ENCODE data around the gene EIF6.

EIF6 gene

GRCh38 chr20:35293303-35294292 is 9.0 kb upstream of the EIF6 start:
- no peak for DNase-seq (ENCODE audit: low read depth in 2 of 2)

- DNase-seq (ENCODE audit: low read depth in 2 of 2) = no peak
Measured at GRCh38 chr20:35292504-35293285, 8.1 kb upstream of the EIF6 start.

GRCh38 chr20:35291654-35292503 is 7.3 kb upstream of the EIF6 start, which contains the start of gene FAM83C:
Gene FAM83C (minus strand): TSS chr20:35292425. CDS start chr20:35292304, 121 bp downstream.
- DNase-seq (ENCODE audit: low read depth in 2 of 2) = no peak

DNA sequence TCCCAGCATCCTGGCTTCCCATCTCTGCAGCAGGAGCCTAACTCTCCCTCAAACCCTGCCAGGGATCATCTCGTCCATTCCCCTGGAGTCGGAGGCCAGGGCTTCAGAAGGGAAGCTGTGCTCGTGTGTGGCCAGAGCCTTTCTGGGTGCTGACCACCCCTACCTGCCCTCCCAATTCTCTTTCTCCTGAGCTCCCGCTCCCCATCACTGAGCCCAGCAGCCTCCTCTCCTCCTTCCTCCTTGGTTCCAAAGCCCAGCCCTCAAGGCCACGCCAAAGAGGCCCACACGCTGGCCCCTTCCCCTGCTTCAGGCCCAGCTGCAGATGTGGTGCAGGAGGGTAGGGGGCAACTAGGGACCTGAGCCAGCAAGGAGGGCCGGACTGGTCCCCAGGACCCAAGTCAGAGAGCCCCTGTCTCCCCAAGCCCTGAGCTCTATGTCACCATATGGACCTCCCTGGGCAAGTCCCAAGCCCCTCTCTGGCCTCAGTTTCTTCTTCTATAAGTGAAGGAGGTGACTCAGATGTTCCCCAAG is 6.4 kb upstream of the EIF6 start:
- DNase-seq (ENCODE audit: low read depth in 2 of 2) = no peak

- DNase-seq (ENCODE audit: low read depth in 2 of 2) = no peak
Measured at GRCh38 chr20:35290186-35290886, 5.8 kb upstream of the EIF6 start.

- no peak for DNase-seq (ENCODE audit: low read depth in 2 of 2)
Measured at GRCh38 chr20:35288325-35289060, 3.9 kb upstream of the EIF6 start.

DNA sequence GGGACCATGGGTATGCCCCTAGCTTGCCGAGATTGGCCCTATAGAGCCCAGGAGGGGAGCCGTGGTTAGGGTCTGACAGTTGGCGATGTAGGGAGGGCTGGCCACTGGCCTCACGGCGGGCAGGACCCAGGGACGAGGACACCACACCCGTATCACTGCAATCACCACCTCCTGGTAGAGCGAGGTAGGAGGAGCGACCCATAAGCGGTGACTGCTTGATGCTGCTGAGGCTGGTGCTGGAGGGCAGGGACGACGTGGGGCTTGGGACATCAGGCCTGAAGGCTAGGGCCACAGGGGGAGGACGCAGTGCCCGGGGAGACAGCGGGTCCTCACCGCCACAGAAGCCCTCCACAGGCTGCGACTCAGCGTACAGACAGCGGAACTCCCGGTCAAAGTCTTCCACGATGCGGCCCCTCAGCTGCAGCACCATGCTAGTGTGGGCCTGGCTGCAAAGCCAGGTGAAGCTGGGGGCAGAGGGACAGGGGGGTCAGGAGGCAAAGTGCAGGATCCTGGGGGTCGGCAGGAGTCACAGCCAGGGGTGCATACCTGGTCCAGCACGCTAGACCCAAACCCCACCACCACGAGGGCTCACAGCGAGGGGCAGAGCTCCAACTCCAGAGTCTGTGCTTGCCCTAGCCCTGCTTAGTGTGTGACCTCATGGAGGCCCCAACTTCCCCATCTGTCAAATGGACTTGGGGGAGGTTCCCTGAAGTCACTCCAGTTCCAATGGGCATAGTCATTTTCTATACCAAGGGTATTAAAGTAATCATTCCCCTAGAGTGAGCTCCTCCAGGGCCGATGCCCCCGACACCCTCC is 3.1 kb upstream of the EIF6 start:
- DNase-seq (ENCODE audit: low read depth in 2 of 2) = no peak

DNA sequence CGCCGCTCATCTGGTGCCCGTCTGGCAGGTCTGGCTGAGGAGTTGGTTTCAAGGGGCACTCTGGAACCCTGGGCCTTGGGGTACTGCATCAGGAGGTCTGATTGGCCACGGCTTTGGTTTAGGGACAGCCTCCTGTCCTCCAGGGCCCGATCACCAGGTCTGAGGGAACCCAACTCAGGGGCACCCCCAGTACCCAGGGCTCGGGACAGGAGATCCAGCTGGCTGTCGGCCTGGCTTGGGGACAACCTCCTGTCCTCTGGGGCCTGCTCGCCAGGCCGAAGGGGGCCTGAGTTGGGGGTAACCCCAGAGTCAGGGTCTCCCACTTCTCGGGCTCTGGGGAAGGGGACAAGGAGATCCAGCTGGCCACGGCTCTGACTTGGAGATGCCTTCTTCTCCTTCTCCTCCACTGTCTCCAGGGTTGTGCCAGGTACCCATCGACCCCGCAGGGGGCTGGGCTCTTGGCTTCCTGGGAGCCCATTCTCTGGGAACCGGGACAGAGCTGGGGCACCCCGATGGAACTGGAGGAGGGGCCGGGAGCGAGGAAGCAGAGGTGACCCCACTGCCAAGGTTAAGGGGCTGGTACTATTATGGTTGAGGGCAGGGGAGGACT is 2.4 kb upstream of the EIF6 start:
- no peak for DNase-seq (ENCODE audit: low read depth in 2 of 2)

GRCh38 chr20:35286077-35286898 is 1.7 kb upstream of the EIF6 start:
- no peak for DNase-seq (ENCODE audit: low read depth in 2 of 2)

DNA sequence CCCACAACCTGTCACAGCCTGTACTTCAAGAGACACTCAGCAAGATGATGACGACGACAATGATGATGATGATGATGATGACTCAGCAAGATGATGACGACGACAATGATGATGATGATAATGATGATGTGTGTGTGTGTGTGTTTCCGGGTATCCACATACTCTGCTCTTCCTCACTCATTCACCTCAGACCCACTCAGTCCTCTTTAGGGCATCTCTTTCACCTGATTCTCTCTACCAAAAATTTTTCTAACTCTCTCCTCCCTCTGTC is 1.2 kb upstream of the EIF6 start:
- DNase-seq (ENCODE audit: low read depth in 2 of 2) = no peak

DNA sequence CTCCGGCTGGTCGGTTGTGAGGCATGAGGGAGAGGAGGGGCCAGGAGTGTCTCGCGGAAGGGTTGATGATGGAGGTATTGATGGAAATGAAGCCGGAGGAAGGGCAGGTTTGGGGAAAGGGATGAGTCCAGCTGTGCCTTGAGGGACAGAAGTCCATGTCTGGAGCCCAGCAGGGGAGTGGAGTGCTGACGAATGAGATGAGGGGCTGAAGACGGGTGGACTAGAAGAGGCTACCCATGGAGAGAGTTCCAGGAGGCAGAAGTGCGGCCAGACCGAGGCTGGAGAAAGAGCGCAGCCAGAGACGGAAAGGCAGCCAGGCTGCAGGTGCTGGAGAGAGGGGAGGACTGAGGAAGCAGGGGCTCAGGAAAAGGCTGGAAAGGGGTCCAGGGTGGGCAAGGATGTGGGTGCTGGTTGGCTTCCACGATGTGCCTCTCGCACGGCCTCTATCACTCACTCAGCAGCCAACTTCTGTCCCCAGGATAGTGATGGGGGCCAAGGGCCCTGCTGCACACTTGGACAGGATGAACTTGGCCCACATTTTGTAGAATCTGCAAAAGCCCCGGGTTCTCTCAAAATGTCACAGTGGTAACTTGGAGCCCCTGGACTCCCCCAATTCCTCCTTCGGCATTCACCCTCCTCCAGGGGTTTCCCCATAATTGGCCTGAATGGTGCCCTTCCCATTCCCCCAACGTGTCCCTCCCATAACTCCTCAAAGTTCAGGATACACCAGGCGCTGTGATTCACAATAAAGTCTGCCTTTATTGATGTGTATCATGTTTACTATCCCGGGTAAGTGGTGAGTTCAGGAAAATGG is 627 bp upstream of the EIF6 start:
- no peak for DNase-seq (ENCODE audit: low read depth in 2 of 2)

GRCh38 chr20:35283441-35284266 is 918 bp downstream of the EIF6 start:
- DNase-seq (ENCODE audit: low read depth in 2 of 2) = no peak

DNA sequence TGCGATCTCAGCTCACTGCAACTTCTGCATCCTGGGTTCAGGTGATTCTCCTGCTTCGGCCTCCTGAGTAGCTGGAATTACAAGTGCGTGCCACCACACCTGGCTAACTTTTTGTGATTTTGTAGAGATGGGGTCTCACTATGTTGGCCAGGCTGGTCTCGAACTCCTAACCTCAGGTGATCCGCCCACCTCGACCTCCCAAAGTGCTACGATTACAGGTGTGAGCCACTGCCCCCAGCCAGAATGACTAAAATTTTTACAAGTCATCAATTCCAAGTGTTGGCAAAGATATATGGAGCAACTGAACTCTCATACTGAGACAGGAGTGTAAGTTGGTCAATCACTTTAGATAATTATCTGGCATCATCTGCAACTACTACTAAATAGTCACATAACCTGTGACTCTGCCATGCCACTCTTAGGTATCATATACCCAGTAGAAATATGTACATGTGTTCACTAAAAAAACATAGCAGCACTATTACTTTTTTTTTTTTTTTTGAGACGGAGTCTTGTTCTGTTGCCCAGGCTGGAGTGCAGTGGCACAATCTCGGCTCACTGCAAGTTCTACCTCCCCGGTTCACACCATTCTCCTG is 3.0 kb downstream of the EIF6 start:
- no peak for DNase-seq (ENCODE audit: low read depth in 2 of 2)

- no peak for DNase-seq (ENCODE audit: low read depth in 2 of 2)
Measured at GRCh38 chr20:35280523-35280922, 4.0 kb downstream of the EIF6 start.

DNA sequence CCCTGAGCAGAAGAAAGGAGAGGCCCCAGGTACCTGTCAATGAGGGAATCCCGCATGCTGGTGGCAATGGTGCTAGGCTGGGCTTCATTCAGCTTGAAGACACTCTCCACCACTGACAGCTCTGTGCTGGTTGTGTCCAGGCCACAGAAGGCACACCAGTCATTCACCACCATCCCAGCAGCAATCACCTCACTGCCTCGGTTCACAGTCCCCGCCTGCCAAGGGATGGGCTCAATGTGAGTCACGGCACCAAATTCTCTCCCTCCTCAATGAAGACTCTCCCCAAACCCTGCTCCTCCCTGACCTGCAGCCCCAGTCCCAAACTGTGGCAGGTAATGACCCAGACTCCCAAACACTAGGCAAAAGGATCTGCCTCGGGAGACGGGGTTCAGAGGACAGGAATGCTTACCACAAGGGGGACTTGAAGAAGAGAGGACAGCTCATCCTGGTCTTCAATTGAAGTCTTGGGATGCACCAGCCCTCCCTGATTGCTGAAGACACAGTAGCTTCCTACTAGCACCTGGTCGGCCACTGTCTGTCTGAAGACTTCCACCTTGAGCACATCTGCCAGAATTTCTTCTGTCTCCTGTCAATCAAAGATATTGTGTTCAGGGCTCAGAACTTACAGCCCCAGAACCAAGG is 4.9 kb downstream of the EIF6 start:
- no peak for DNase-seq (ENCODE audit: low read depth in 2 of 2)

GRCh38 chr20:35279040-35279439 is 5.5 kb downstream of the EIF6 start:
- DNase-seq (ENCODE audit: low read depth in 2 of 2) = no peak
